IMR-90 (cell line): ENCODE results near the gene WNT8B. TPM values are rescaled to one million over a fixed set of nuclear protein-coding genes. Genes with fewer than 3 reads are reported as not detected.

ENCODE experiments used
- ATAC-seq: fragments of 200-7000 bp; cut with Tn5 transposase; 2 replicates; pipeline ENCODE4 v1.9.1; 2020; ENCODE audit warnings: low read depth, mild to moderate bottlenecking, moderate library complexity
- BruUV-seq: library from RNA; stranded (reverse); fragments of 400-500 nt; replicated peaks from 2 replicates; lab custom pipeline; 2021; lab: Mats Ljungman, UMichigan
- CTCF ChIA-PET: fragments of 300-600 bp; formaldehyde crosslinking; extraction: SDS; loops from one replicate; lab custom pipeline; 2021; ENCODE audit warnings: antibody characterized with exemption; lab: Yijun Ruan, JAX
- POLR2A ChIA-PET: fragments of 300-600 bp; sonication (Branson Sonifier 250); formaldehyde crosslinking; loops from one replicate; lab custom pipeline; 2022; ENCODE audit warnings: antibody characterized with exemption; ENCODE audit not compliant: unreplicated experiment; lab: Charles Lee
- DNase-seq: peaks from one replicate; pipeline ENCODE4 v3.0.0; 2013
- H2AFZ ChIP-seq: replicated peaks from 2 replicates; pipeline ENCODE3; 2013; ENCODE audit warnings: low read length, mild to moderate bottlenecking; ENCODE audit not compliant: poor library complexity
- H2AK5ac ChIP-seq: 2 replicates; pipeline ENCODE4 v1.6.1; 2013; ENCODE audit warnings: low read depth, low read length, inconsistent platforms
- H2AK9ac ChIP-seq: replicated peaks from 2 replicates; pipeline ENCODE3; 2013; ENCODE audit warnings: mild to moderate bottlenecking, low read depth, low read length, moderate library complexity; ENCODE audit not compliant: poor library complexity
- H2BK120ac ChIP-seq: 2 replicates; pipeline ENCODE4 v1.6.1; 2013; ENCODE audit warnings: low read depth, low read length, inconsistent platforms
- H2BK15ac ChIP-seq: 3 replicates; pipeline ENCODE4 v1.6.1; 2013; ENCODE audit warnings: low read depth, low read length, inconsistent platforms
- H2BK20ac ChIP-seq: 2 replicates; pipeline ENCODE4 v1.6.1; 2013; ENCODE audit warnings: low read depth, mild to moderate bottlenecking, inconsistent platforms, low read length, moderate library complexity
- H2BK5ac ChIP-seq: 2 replicates; pipeline ENCODE4 v1.6.1; 2013; ENCODE audit warnings: mild to moderate bottlenecking, low read depth, low read length, inconsistent platforms; ENCODE audit not compliant: poor library complexity, severe bottlenecking
- H3K14ac ChIP-seq: replicated peaks from 2 replicates; pipeline ENCODE4 v1.6.1; 2013; ENCODE audit warnings: low read depth, low read length, inconsistent platforms
- H3K18ac ChIP-seq: 2 replicates; pipeline ENCODE4 v1.6.1; 2013; ENCODE audit warnings: low read depth, low read length, control low read depth
- H3K23ac ChIP-seq: 2 replicates; pipeline ENCODE4 v1.6.1; 2013; ENCODE audit warnings: low read depth, low read length, inconsistent platforms
- H3K27ac ChIP-seq: 2 replicates; pipeline ENCODE4 v1.5.1; 2013; ENCODE audit warnings: mild to moderate bottlenecking, control low read depth, low read length; ENCODE audit not compliant: insufficient read depth
- H3K27me3 ChIP-seq: 2 replicates; pipeline ENCODE4 v1.6.1; 2013; ENCODE audit warnings: low read length; ENCODE audit not compliant: control insufficient read depth, insufficient read depth
- H3K36me3 ChIP-seq: 2 replicates; pipeline ENCODE4 v1.6.1; 2013; ENCODE audit warnings: low read length, mixed read lengths; ENCODE audit not compliant: control insufficient read depth, insufficient read depth
- H3K4ac ChIP-seq: 2 replicates; pipeline ENCODE4 v1.6.1; 2013; ENCODE audit warnings: low read depth, low read length, inconsistent platforms
- H3K4me1 ChIP-seq: 2 replicates; pipeline ENCODE4 v1.6.1; 2013; ENCODE audit warnings: low read length, mixed read lengths; ENCODE audit not compliant: control insufficient read depth, insufficient read depth
- H3K4me2 ChIP-seq: 2 replicates; pipeline ENCODE4 v1.6.1; 2013; ENCODE audit warnings: low read depth, mild to moderate bottlenecking, control low read depth, low read length, moderate library complexity
- H3K4me3 ChIP-seq: 2 replicates; pipeline ENCODE4 v1.5.1; 2013; ENCODE audit warnings: low read depth, mild to moderate bottlenecking, control low read depth, low read length, moderate library complexity; ENCODE audit not compliant: insufficient read depth
- H3K56ac ChIP-seq: 2 replicates; pipeline ENCODE4 v1.6.1; 2013; ENCODE audit warnings: low read length, inconsistent platforms; ENCODE audit not compliant: insufficient read depth; ENCODE audit errors: extremely low read depth
- H3K79me1 ChIP-seq, 2 experiments: 2 replicates each; pipeline ENCODE4 v1.6.1; 2013; ENCODE audit warnings: low read length in 2 of 2, inconsistent platforms in 1 of 2, low read depth in 1 of 2
- H3K9ac ChIP-seq: 2 replicates; pipeline ENCODE4 v1.6.1; 2013; ENCODE audit warnings: low read depth, low read length, control low read depth
- H3K9me1 ChIP-seq: 2 replicates; pipeline ENCODE4 v1.6.1; 2013; ENCODE audit warnings: low read length, inconsistent platforms; ENCODE audit not compliant: insufficient read depth
- H3K9me3 ChIP-seq: 2 replicates; pipeline ENCODE4 v1.6.1; 2013; ENCODE audit warnings: low read length; ENCODE audit not compliant: control insufficient read depth, insufficient read depth
- H4K20me1 ChIP-seq: 2 replicates; pipeline ENCODE4 v1.6.1; 2013; ENCODE audit warnings: low read length, inconsistent platforms; ENCODE audit not compliant: insufficient read depth
- H4K5ac ChIP-seq: 2 replicates; pipeline ENCODE4 v1.6.1; 2013; ENCODE audit warnings: mild to moderate bottlenecking, low read depth, low read length, control low read depth
- H4K8ac ChIP-seq, 2 experiments: 2 replicates each; pipeline ENCODE4 v1.6.1; 2013; ENCODE audit warnings: low read depth in 2 of 2, low read length in 2 of 2, control low read depth in 1 of 2, inconsistent platforms in 1 of 2
- H4K91ac ChIP-seq: 2 replicates; pipeline ENCODE4 v1.6.1; 2013; ENCODE audit warnings: low read depth, low read length, inconsistent platforms; ENCODE audit not compliant: insufficient read depth
- CEBPB ChIP-seq: IDR thresholded peaks from 2 replicates; pipeline ENCODE4 v1.6.1; 2012; ENCODE audit warnings: low read depth, low read length, improper control_type of control experiment
- CHD1 ChIP-seq: IDR thresholded peaks from 2 replicates; pipeline ENCODE4 v1.6.1; 2012; ENCODE audit warnings: low read depth, low read length, improper control_type of control experiment
- CTCF ChIP-seq: conservative IDR thresholded peaks from 2 replicates; pipeline ENCODE4 v1.5.1; 2012; ENCODE audit warnings: mild to moderate bottlenecking, low read depth, low read length, improper control_type of control experiment
- MAFK ChIP-seq: IDR thresholded peaks from 2 replicates; pipeline ENCODE4 v1.6.1; 2012; ENCODE audit warnings: low read depth, low read length, improper control_type of control experiment
- MXI1 ChIP-seq: IDR thresholded peaks from 2 replicates; pipeline ENCODE4 v1.6.1; 2012; ENCODE audit warnings: low read depth, mild to moderate bottlenecking, low read length, moderate library complexity, borderline replicate concordance
- RAD21 ChIP-seq: IDR thresholded peaks from 2 replicates; pipeline ENCODE4 v1.6.1; 2012; ENCODE audit warnings: low read length, improper control_type of control experiment
- SMC3 ChIP-seq: fragments of 150-350 bp; IDR thresholded peaks from 2 replicates; pipeline ENCODE4 v1.6.1; 2016; ENCODE audit warnings: low read depth, mild to moderate bottlenecking, antibody characterized with exemption, low read length, moderate library complexity
- WGBS, 2 experiments: methylation state at CpG; one replicate each; pipeline versions ENCODE4 v1.1.5 to v1.1.7; 2013; ENCODE audit warnings: missing lambda C conversion rate in 2 of 2; ENCODE audit not compliant: insufficient read length in 1 of 2; ENCODE audit errors: extremely low coverage in 2 of 2; 5-methylcytosine and 5-hydroxymethylcytosine counted together
- dilution Hi-C: fragments of 300-500 bp; cut with HindIII; formaldehyde crosslinking; loops from one replicate; pipeline ENCODE4 v1.14.3; 2018; ENCODE audit warnings: low sequenced_read_pairs; ENCODE audit not compliant: unreplicated experiment
- in situ Hi-C: fragments of 300-500 bp; cut with MboI; formaldehyde crosslinking; loops from 3 replicates; pipeline ENCODE4 v1.14.3; 2019; ENCODE audit warnings: low sequenced_read_pairs, inconsistent platforms, mixed read lengths
- intact Hi-C: fragments of 100-400 bp; cut with micrococcal nuclease; formaldehyde crosslinking; loops from 2 replicates; pipeline ENCODE4 v1.10.0; 2022
- polyA plus RNA-seq, 3 experiments: library from polyadenylated mRNA; depleted of rRNA; stranded (reverse); fragments of >200 nt; gene quantifications; 2 replicates each; pipeline ENCODE4 v1.2.3, GENCODE V29; 2012; ENCODE audit warnings: low replicate concordance in 1 of 3
- total RNA-seq: library from RNA; depleted of rRNA; stranded (reverse); fragments of >200 nt; gene quantifications from 2 replicates; pipeline ENCODE4 v1.2.3, GENCODE V29; 2012

Gene WNT8B
- total and polyA plus RNA-seq, 2 of the 4 experiments (the other 2 are of a cell fraction) = 0.03 TPM; not detected in 1

DNA sequence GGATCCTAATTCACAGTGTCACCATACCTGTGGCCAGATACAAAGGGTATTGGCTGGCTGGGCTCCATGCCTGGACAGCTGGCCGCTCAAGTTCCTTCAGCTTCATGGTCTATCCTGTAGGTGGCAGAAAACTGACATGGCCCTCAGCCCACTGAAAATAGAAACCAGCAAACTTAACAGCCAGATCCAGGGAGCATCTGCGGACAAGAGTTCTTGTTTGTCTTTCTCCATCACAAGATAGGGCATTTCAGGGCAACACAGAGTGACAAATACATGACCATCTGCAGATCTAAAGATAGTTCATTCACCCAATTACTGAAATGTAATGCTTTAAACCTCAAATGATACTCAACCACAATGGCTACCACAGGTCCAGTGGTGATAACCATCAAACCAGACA is 54.0 kb downstream of the WNT8B start:
- Histone ChIP-seq H3K4me1 (peaks cover 5% of the 10 kb centered on the region; the same call in 1 of the 2 replicates), H3K9ac (no peak overlapping the region), H4K20me1 (no peaks in the 10 kb centered on the region), H3K56ac (no peak overlapping the region), H2BK120ac (no peak overlapping the region), H4K91ac (no peak overlapping the region), H3K27me3 (no peaks in the 10 kb centered on the region), H2AK5ac (no peak overlapping the region), H4K5ac (no peak overlapping the region), H2BK15ac (no peak overlapping the region), H2BK5ac (no peak overlapping the region), H4K8ac (no peak overlapping the region), H3K27ac (no peak overlapping the region), H3K4ac (no peak overlapping the region), H3K14ac (no peak overlapping the region), H3K9me3 (no peaks in the 10 kb centered on the region), H2BK20ac (no peak overlapping the region), H3K18ac (no peak overlapping the region), H3K9me1 (no peaks in the 10 kb centered on the region), H3K36me3 (peaks cover 2% of the 10 kb centered on the region; the same call in 1 of the 2 replicates), H2AK9ac (no peak overlapping the region), H3K79me1 (no peaks in the 10 kb centered on the region), H3K4me3 (no peak overlapping the region), H2AFZ (no peak overlapping the region), H3K4me2 (no peak overlapping the region), H3K23ac (no peak overlapping the region)
- POLR2A ChIA-PET = no interaction called here
- CTCF ChIA-PET = interaction anchor here (0.6 kb wide), 1 partner anchor 176 kb away, joined by 3 read pairs; no protein-coding TSS in a partner anchor
- in situ Hi-C loops = no loop called here
- ATAC-seq = no peak
- dilution Hi-C loops = no loop called here
- no TSS peak for BruUV-seq
- 90% methylated on average over 2 of the region's 2 CpGs; no CpG with 5 or more reads in 1 of the 2 experiments for WGBS, 2 experiments
- intact Hi-C loops = loop anchor here (5.0 kb wide), 1 partner anchor 360 kb away; no protein-coding TSS in a partner anchor
- DNase-seq = no peak
- TF ChIP-seq CTCF (peak; percentile 9; the same call in 1 of the 2 replicates), RAD21 (no peak), CHD1 (no peak), SMC3 (no peak), CEBPB (no peak), MXI1 (no peak), MAFK (no peak)
